GM23338 (cell line): ENCODE measurements around the gene SFRP5. TPM values are rescaled to one million over a fixed set of nuclear protein-coding genes. Genes with fewer than 3 reads are reported as not detected.
A peak's percentile ranks its signal among the peaks of the same experiment; 100 is the strongest.

ENCODE experiments used
- ATAC-seq: fragments of 200-7000 bp; cut with Tn5 transposase; 3 replicates; pipeline ENCODE4 v1.9.1; 2020
- DNase-seq: peaks from one replicate; pipeline ENCODE4 v3.0.0-alpha.2; 2015; ENCODE audit warnings: low spot score
- H2AFZ ChIP-seq: fragments of 200-600 bp; sonication (generic); 2 replicates; pipeline ENCODE4 v1.8.0; 2016; ENCODE audit warnings: antibody characterized with exemption, mild to moderate bottlenecking, moderate library complexity
- H3F3A ChIP-seq: fragments of 200-600 bp; sonication (generic); replicated peaks from 2 replicates; pipeline ENCODE4 v1.8.0; 2017; ENCODE audit warnings: antibody characterized with exemption, mixed run types, low read depth
- H3K27ac ChIP-seq: fragments of 200-600 bp; sonication (generic); 2 replicates; pipeline ENCODE4 v1.6.1; 2016; ENCODE audit warnings: low read depth
- H3K27me3 ChIP-seq: fragments of 200-600 bp; sonication (generic); 2 replicates; pipeline ENCODE4 v1.8.0; 2016; ENCODE audit warnings: mild to moderate bottlenecking, mixed run types, moderate library complexity; ENCODE audit not compliant: insufficient read depth
- H3K36me3 ChIP-seq: fragments of 200-600 bp; sonication (generic); 2 replicates; pipeline ENCODE4 v1.8.0; 2016; ENCODE audit warnings: mild to moderate bottlenecking; ENCODE audit not compliant: insufficient read depth
- H3K4me1 ChIP-seq: fragments of 200-600 bp; sonication (generic); 2 replicates; pipeline ENCODE4 v1.8.0; 2016; ENCODE audit warnings: mild to moderate bottlenecking, moderate library complexity; ENCODE audit not compliant: insufficient read depth
- H3K4me2 ChIP-seq: fragments of 200-600 bp; sonication (generic); 2 replicates; pipeline ENCODE4 v1.7.1; 2017; ENCODE audit warnings: mixed run types
- H3K4me3 ChIP-seq: fragments of 200-600 bp; sonication (generic); 2 replicates; pipeline ENCODE4 v1.6.1; 2016; ENCODE audit warnings: mixed run types
- H3K79me2 ChIP-seq: fragments of 200-600 bp; sonication (generic); replicated peaks from 2 replicates; pipeline ENCODE4 v1.8.0; 2017; ENCODE audit warnings: mild to moderate bottlenecking; ENCODE audit not compliant: insufficient read depth
- H3K9me2 ChIP-seq: fragments of 200-600 bp; sonication (generic); 2 replicates; pipeline ENCODE4 v1.8.0; 2017; ENCODE audit not compliant: insufficient read depth
- H4K20me1 ChIP-seq: fragments of 200-600 bp; sonication (generic); replicated peaks from 2 replicates; pipeline ENCODE4 v1.8.0; 2017; ENCODE audit warnings: mild to moderate bottlenecking; ENCODE audit not compliant: insufficient read depth
- H3K27ac Mint-ChIP-seq: 2 replicates; pipeline ENCODE4 v1.8.0; 2020; ENCODE audit warnings: inconsistent platforms, mild to moderate bottlenecking, moderate library complexity, mixed read lengths
- H3K27me3 Mint-ChIP-seq: 3 replicates; pipeline ENCODE4 v1.8.0; 2022; ENCODE audit warnings: low read depth, mild to moderate bottlenecking, moderate library complexity, mixed read lengths, inconsistent platforms; ENCODE audit not compliant: insufficient read depth, poor library complexity
- H3K36me3 Mint-ChIP-seq: 3 replicates; pipeline ENCODE4 v1.8.0; 2021; ENCODE audit warnings: low read depth, mild to moderate bottlenecking, inconsistent platforms, moderate library complexity, mixed read lengths
- H3K4me1 Mint-ChIP-seq: 3 replicates; pipeline ENCODE4 v1.8.0; 2020; ENCODE audit warnings: mild to moderate bottlenecking, inconsistent platforms, mixed read lengths
- H3K4me3 Mint-ChIP-seq: 3 replicates; pipeline ENCODE4 v1.8.0; 2021; ENCODE audit warnings: moderate library complexity, mild to moderate bottlenecking, inconsistent platforms, mixed read lengths
- H3K9me3 Mint-ChIP-seq: 3 replicates; pipeline ENCODE4 v1.8.0; 2020; ENCODE audit warnings: moderate library complexity, mild to moderate bottlenecking, inconsistent platforms, mixed read lengths
- CTCF ChIP-seq, 2 experiments: fragments of 200-600 bp in 1 of 2; sonication (generic) in 1 of 2; conservative IDR thresholded peaks; 2 replicates each; pipeline versions ENCODE4 v1.5.1 to v1.6.1; 2016 to 2017; ENCODE audit warnings: antibody characterized with exemption in 2 of 2, low read depth in 2 of 2, mild to moderate bottlenecking in 2 of 2, moderate library complexity in 1 of 2
- ETS1 ChIP-seq: IDR thresholded peaks from 2 replicates; pipeline ENCODE4 v1.6.1; 2016; ENCODE audit warnings: antibody characterized with exemption
- EZH2 ChIP-seq: fragments of 200-600 bp; sonication (generic); IDR thresholded peaks from one replicate; pipeline ENCODE4 v1.8.0; 2017; ENCODE audit warnings: antibody characterized with exemption, mild to moderate bottlenecking, low read depth; ENCODE audit not compliant: unreplicated experiment
- EZH2phosphoT487 ChIP-seq: fragments of 200-600 bp; sonication (generic); IDR thresholded peaks from one replicate; pipeline ENCODE4 v1.8.1; 2018; ENCODE audit warnings: antibody characterized with exemption; ENCODE audit not compliant: unreplicated experiment
- JUNB ChIP-seq: IDR thresholded peaks from one replicate; pipeline ENCODE4 v1.6.1; 2016; ENCODE audit warnings: antibody characterized with exemption; ENCODE audit not compliant: unreplicated experiment
- POLR2AphosphoS5 ChIP-seq: IDR thresholded peaks from 2 replicates; pipeline ENCODE4 v1.6.1; 2016; ENCODE audit warnings: antibody characterized with exemption, low read depth
- STAT1 ChIP-seq: IDR thresholded peaks from one replicate; pipeline ENCODE4 v1.6.1; 2016; ENCODE audit warnings: antibody characterized with exemption; ENCODE audit not compliant: unreplicated experiment
- ZNF462 ChIP-seq: fragments of 250-450 bp; sonication (Bioruptor Pico); IDR thresholded peaks from 2 replicates; pipeline ENCODE4 v1.5.0; 2020; ENCODE audit warnings: mild to moderate bottlenecking, moderate library complexity
- polyA plus RNA-seq: library from polyadenylated mRNA; unstranded; fragments of >200 nt; fragmentation: Nextera tagmentation; extraction: Ambion mirVana; gene quantifications from 2 replicates; pipeline ENCODE4 v1.2.1, GENCODE V29; 2016
- total RNA-seq: library from RNA; depleted of rRNA; stranded (reverse); fragments of >200 nt; shearing (Covaris generic); gene quantifications from 2 replicates; pipeline ENCODE4 v1.2.3, GENCODE V29; 2014

Gene SFRP5
- total and polyA plus RNA-seq, 2 experiments from 2014 or later = 2.4 to 3.5 TPM

GRCh38 chr10:97721871-97722780 is 49.7 kb downstream of the SFRP5 start:
- no peak overlapping the region for H3K27ac ChIP-seq
- H3K27me3 ChIP-seq = no peaks in the 10 kb centered on the region
- H3F3A ChIP-seq = peaks cover 8% of the 10 kb centered on the region; the same call in 1 of the 2 replicates
- H3K4me2 ChIP-seq = no peak overlapping the region
- Mint-ChIP-seq H3K27me3 (peaks cover 4% of the 10 kb centered on the region), H3K4me1 (peaks cover 30% of the 10 kb centered on the region), H3K4me3 (no peak overlapping the region), H3K27ac (no peak overlapping the region), H3K9me3 (peaks cover 3% of the 10 kb centered on the region; the same call in 1 of the 3 replicates), H3K36me3 (peaks cover 32% of the 10 kb centered on the region)
- peaks cover 1% of the 10 kb centered on the region; the same call in 1 of the 2 replicates for H3K36me3 ChIP-seq
- H3K4me1 ChIP-seq = peaks cover 27% of the 10 kb centered on the region
- no peak overlapping the region for H2AFZ ChIP-seq
- H3K4me3 ChIP-seq = no peak overlapping the region
- ATAC-seq = no peak
- TF ChIP-seq CTCF (conservative IDR thresholded peaks at IDR 0.05; ENCODE audit: low read depth in 2 of 2) (no peak), EZH2phosphoT487 (no peak), JUNB (no peak), STAT1 (no peak), EZH2 (no peak)
- no peaks in the 10 kb centered on the region for H3K9me2 ChIP-seq
- no peaks in the 10 kb centered on the region for H4K20me1 ChIP-seq
- peaks cover 6% of the 10 kb centered on the region for H3K79me2 ChIP-seq
- no peak for DNase-seq

- no peaks in the 10 kb centered on the region for H3K27me3 ChIP-seq
- DNase-seq (peak; percentile 72), ATAC-seq (no peak)
- peak overlapping the region; percentile 86 for H3K27ac ChIP-seq
- H3K4me2 ChIP-seq = peak overlapping the region; percentile 68
- peaks cover 15% of the 10 kb centered on the region for H3F3A ChIP-seq
- H3K4me3 ChIP-seq = 0 out of 2 replicates have a peak overlapping the region, but pooled peaks have one; percentile 25
- peak overlapping the region; percentile 7; the same call in 1 of the 3 replicates for H3K4me3 Mint-ChIP-seq
- H3K27me3 Mint-ChIP-seq = peaks cover 12% of the 10 kb centered on the region
- H4K20me1 ChIP-seq = no peaks in the 10 kb centered on the region
- peaks cover 7% of the 10 kb centered on the region; the same call in 1 of the 2 replicates for H3K36me3 ChIP-seq
- H3K79me2 ChIP-seq = peaks cover 17% of the 10 kb centered on the region
- no peaks in the 10 kb centered on the region for H3K9me3 Mint-ChIP-seq
- 0 out of 2 replicates have a peak overlapping the region, but pooled peaks have one; percentile 21 for H3K27ac Mint-ChIP-seq
- no peak overlapping the region for H2AFZ ChIP-seq
- peaks cover 46% of the 10 kb centered on the region for H3K36me3 Mint-ChIP-seq
- no peaks in the 10 kb centered on the region for H3K9me2 ChIP-seq
- H3K4me1 ChIP-seq = peaks cover 48% of the 10 kb centered on the region
- peaks cover 43% of the 10 kb centered on the region for H3K4me1 Mint-ChIP-seq
- TF ChIP-seq POLR2AphosphoS5 = no peak
- TF ChIP-seq ETS1 = 0 out of 2 replicates have a peak, but pooled peaks have one; percentile 13
- TF ChIP-seq ZNF462 (CRISPR knock-in tag) = no peak
These were observed 52.2 kb downstream of the SFRP5 start for GRCh38 chr10:97719602-97720001.
